Measurements from ENCODE around the gene IER3. TPM values are rescaled to one million over a fixed set of nuclear protein-coding genes. Genes with fewer than 3 reads are reported as not detected.

IER3 gene
- total and polyA plus RNA-seq, 9 of the 15 experiments (the other 6 are each of a cell fraction or from before 2014, with no cell fraction given) = 1.5 to 30.0 (median 11.5) TPM

- TF ChIP-seq TAF7 (tag; IDR thresholded peaks at IDR 0.05) (0 out of 2 replicates have a peak, but pooled peaks have one; percentile 21), ZNF3 (CRISPR knock-in tag; IDR thresholded peaks at IDR 0.05) (no peak), ZBTB11 (CRISPR knock-in tag; IDR thresholded peaks at IDR 0.05) (peak in 1 of 3 experiments; percentile 67; a peak in 2 of 6 replicates), FOSL1 (tag; conservative IDR thresholded peaks at IDR 0.05) (peak; percentile 48), MEF2A (IDR thresholded peaks at IDR 0.05; ENCODE audit: control insufficient read depth, low read depth, low read length) (no peak), HDGF (IDR thresholded peaks at IDR 0.05) (no peak), NRF1 (conservative IDR thresholded peaks at IDR 0.05 in 1 of 2, IDR thresholded peaks at IDR 0.05 in 1 of 2) (peak; percentile 77 to 82; a peak in 3 of 4 replicates), MCM2 (IDR thresholded peaks at IDR 0.05; ENCODE audit: low read depth) (no peak), NR2F6 (CRISPR knock-in tag; IDR thresholded peaks at IDR 0.05) (peak; percentile 22; the same call in 1 of the 2 replicates), PHF20 (IDR thresholded peaks at IDR 0.05; ENCODE audit: partially characterized antibody) (no peak), NEUROD1 (IDR thresholded peaks at IDR 0.05; ENCODE audit: borderline replicate concordance, low read depth, low read length, partially characterized antibody) (peak; percentile 16), KLF6 (CRISPR knock-in tag; IDR thresholded peaks at IDR 0.05; ENCODE audit: borderline replicate concordance) (peak; percentile 17; the same call in 1 of the 2 replicates), CEBPB (tag; IDR thresholded peaks at IDR 0.05) (peak; percentile 96), DIDO1 (tag; IDR thresholded peaks at IDR 0.05; ENCODE audit: low read depth) (0 out of 2 replicates have a peak, but pooled peaks have one; percentile 18), ATF7 (IDR thresholded peaks at IDR 0.05) (peak; percentile 56; the same call in 1 of the 2 replicates), TBL1XR1 (IDR thresholded peaks at IDR 0.05; ENCODE audit: low read length in 2 of 2) (peak in 1 of 2 experiments; percentile 39; a peak in 2 of 4 replicates)
- TF ChIP-seq, protein P1, sequence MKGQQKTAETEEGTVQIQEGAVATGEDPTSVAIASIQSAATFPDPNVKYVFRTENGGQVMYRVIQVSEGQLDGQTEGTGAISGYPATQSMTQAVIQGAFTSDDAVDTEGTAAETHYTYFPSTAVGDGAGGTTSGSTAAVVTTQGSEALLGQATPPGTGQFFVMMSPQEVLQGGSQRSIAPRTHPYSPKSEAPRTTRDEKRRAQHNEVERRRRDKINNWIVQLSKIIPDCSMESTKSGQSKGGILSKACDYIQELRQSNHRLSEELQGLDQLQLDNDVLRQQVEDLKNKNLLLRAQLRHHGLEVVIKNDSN (CRISPR knock-in tag; IDR thresholded peaks at IDR 0.05) = peak; percentile 28; the same call in 1 of the 2 replicates
- TF ChIP-seq, protein P2, sequence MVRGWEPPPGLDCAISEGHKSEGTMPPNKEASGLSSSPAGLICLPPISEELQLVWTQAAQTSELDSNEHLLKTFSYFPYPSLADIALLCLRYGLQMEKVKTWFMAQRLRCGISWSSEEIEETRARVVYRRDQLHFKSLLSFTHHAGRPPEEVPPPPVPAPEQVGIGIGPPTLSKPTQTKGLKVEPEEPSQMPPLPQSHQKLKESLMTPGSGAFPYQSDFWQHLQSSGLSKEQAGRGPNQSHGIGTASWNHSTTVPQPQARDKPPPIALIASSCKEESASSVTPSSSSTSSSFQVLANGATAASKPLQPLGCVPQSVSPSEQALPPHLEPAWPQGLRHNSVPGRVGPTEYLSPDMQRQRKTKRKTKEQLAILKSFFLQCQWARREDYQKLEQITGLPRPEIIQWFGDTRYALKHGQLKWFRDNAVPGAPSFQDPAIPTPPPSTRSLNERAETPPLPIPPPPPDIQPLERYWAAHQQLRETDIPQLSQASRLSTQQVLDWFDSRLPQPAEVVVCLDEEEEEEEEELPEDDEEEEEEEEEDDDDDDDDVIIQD (CRISPR knock-in tag; IDR thresholded peaks at IDR 0.05) = no peak
- TF ChIP-seq, protein P3, sequence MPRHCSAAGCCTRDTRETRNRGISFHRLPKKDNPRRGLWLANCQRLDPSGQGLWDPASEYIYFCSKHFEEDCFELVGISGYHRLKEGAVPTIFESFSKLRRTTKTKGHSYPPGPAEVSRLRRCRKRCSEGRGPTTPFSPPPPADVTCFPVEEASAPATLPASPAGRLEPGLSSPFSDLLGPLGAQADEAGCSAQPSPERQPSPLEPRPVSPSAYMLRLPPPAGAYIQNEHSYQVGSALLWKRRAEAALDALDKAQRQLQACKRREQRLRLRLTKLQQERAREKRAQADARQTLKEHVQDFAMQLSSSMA (CRISPR knock-in tag; IDR thresholded peaks at IDR 0.05) = peak; percentile 18; the same call in 1 of the 2 replicates
- TF ChIP-seq, protein P4, sequence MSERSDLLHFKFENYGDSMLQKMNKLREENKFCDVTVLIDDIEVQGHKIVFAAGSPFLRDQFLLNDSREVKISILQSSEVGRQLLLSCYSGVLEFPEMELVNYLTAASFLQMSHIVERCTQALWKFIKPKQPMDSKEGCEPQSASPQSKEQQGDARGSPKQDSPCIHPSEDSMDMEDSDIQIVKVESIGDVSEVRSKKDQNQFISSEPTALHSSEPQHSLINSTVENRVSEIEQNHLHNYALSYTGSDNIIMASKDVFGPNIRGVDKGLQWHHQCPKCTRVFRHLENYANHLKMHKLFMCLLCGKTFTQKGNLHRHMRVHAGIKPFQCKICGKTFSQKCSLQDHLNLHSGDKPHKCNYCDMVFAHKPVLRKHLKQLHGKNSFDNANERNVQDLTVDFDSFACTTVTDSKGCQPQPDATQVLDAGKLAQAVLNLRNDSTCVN (CRISPR knock-in tag; IDR thresholded peaks at IDR 0.05) = peak; percentile 44
These were observed 1.8 kb downstream of the IER3 start, which contains the start of gene FLOT1 (continued) for GRCh38 chr6:30742316-30743098.
